ENCODE data around the gene ETFA.
"Not testable (repeated sequence)": the region's sequence is repeated elsewhere in the genome, so short reads cannot be mapped to it uniquely, and the experiment has no call there.

ETFA gene

DNA sequence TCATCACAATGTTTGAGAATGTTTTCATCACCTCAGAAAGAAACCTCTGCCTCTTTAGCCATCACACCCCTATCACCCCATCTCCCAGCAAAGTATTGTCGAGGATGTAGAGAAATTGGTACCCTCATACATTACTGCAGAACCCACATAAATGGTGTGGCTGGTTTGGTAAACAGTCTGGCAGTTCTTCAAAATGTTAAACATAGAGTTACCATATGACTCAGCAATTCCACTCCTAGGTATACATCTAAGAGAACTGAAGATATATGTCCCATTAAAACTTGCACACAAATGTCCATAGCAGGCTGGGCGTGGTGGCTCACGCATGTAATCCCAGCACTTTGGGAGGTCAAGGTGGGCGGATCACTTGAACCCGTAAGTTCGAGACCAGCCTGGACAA, 8.7 kb upstream of the ETFA start:
- H3K9me3 Mint-ChIP-seq = no peaks in the 10 kb centered on the region
- no peak overlapping the region for H3K27ac Mint-ChIP-seq
- H3K27me3 Mint-ChIP-seq = peaks cover 27% of the 10 kb centered on the region
- H3K36me3 Mint-ChIP-seq (ENCODE audit: low read depth) = no peaks in the 10 kb centered on the region
- H3K4me3 Mint-ChIP-seq = no peak overlapping the region
- no peaks in the 10 kb centered on the region for H3K4me1 Mint-ChIP-seq (ENCODE audit: low read depth)

DNA sequence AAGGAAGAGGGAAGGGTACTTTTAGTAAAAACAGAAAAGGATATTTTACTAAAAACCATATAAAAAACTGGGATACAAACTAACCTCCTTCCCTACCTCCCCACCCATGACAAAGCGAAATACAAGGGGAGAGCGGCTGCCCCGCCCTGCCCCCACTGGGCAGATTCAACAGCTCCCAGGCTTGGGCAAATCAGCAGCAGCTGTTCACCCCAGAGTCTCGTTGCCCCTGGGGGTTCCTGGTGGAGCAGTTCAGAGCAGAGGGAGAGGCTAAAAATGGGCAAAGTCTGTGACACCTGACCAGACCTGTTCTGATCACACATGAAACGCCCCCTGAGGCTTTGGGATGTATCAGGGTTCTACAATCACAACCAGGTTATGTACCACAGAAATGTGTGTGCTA, 2.5 kb upstream of the ETFA start:
- Mint-ChIP-seq H3K9me3 (no peaks in the 10 kb centered on the region), H3K27me3 (peaks cover 5% of the 10 kb centered on the region), H3K4me3 (no peak overlapping the region), H3K4me1 (ENCODE audit: low read depth) (peaks cover 27% of the 10 kb centered on the region), H3K27ac (no peak overlapping the region), H3K36me3 (ENCODE audit: low read depth) (peaks cover 5% of the 10 kb centered on the region)

DNA sequence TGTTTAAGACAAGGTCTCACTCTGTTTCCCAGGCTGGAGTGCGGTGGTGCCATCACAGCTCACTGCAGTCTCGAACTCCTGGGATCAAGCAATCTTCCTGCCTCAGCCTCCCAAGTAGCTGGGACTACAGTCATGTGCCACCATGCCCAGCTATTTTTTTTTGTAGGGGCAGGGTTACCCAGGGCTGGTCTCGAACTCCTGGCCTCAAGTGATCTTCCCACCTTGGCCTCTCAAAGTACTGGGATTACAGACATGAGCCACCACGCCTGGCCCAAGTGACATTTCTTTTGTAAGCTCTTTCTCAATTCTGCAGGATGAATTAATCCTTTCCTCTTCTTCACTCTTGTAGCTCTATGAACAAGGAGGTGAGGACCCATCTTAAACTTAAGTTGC, 1.9 kb upstream of the ETFA start:
- H3K9me3 Mint-ChIP-seq, H3K27ac Mint-ChIP-seq, H3K27me3 Mint-ChIP-seq: not testable (repeated sequence)
- Mint-ChIP-seq H3K36me3 (ENCODE audit: low read depth) (peaks cover 10% of the 10 kb centered on the region), H3K4me3 (peak overlapping the region; percentile 91), H3K4me1 (ENCODE audit: low read depth) (peaks cover 32% of the 10 kb centered on the region)

DNA sequence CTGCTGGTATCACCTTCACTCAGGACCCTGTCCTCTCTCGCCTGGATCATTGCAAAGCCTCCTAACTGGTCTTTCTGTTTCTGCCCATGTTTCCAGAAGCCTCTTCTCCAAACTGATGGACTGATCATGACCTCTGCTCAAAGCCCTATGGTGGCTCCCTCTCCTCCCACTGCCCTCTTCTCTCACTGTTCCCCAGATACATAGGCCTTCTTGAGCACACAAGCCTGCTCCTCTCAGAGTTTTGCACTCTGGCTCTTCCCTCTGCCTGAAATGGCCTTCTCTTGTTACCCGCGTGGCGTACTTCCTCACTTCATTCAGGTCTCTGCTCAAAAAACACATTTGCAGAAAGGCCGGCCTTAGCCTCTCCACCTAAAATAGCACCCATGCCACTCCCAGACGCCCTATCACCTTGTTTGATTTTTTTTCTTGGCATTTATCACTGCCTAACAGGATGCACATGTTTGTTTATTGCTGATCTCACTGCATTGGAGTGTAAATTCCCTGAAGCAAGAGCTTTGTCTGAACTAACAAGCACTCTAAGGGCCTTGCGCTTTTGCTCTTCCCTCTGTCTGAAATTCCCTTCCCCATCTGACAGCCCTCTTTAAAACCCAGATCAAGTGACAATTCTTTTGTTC, 1.4 kb upstream of the ETFA start:
- Mint-ChIP-seq H3K36me3 (ENCODE audit: low read depth) (peaks cover 15% of the 10 kb centered on the region), H3K27ac (no peak overlapping the region), H3K4me1 (ENCODE audit: low read depth) (peaks cover 37% of the 10 kb centered on the region), H3K27me3 (peaks cover under 1% of the 10 kb centered on the region), H3K9me3 (no peaks in the 10 kb centered on the region), H3K4me3 (peak overlapping the region; percentile 91)

DNA sequence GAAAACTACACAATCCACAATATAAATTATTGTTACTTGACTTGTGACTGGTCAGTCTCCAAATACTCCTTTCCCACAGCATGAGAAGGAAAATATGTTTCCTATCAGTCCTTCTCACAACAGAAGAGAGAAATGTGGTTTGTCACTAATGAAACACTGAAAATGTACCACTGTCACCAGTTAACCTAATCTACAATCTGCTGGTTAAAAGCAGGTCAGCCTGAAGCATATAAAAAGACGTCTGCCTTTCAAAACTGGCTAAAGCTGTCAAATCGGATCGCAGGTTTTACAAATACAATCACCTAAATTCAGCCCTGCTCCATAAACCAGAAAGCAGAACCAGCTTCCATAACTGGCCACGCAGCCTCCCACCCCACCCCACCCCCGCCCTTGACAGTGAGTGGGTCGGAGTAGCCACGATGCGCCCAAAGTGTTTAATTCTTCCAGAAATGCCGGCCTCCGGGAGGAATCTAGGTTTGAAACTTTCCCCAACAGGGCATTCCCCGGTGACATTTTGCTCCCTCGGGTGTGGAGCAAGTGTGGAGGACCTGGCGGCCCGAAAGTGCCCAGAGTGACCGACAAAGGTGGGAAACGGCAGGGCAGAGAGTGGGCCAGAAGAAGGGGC, 682 bp downstream of the ETFA start:
- H3K4me1 Mint-ChIP-seq (ENCODE audit: low read depth) = peaks cover 48% of the 10 kb centered on the region
- peak overlapping the region; percentile 89 for H3K27ac Mint-ChIP-seq
- no peaks in the 10 kb centered on the region for H3K27me3 Mint-ChIP-seq
- peak overlapping the region; percentile 91 for H3K4me3 Mint-ChIP-seq
- H3K36me3 Mint-ChIP-seq (ENCODE audit: low read depth) = peaks cover 20% of the 10 kb centered on the region
- H3K9me3 Mint-ChIP-seq = no peaks in the 10 kb centered on the region

DNA sequence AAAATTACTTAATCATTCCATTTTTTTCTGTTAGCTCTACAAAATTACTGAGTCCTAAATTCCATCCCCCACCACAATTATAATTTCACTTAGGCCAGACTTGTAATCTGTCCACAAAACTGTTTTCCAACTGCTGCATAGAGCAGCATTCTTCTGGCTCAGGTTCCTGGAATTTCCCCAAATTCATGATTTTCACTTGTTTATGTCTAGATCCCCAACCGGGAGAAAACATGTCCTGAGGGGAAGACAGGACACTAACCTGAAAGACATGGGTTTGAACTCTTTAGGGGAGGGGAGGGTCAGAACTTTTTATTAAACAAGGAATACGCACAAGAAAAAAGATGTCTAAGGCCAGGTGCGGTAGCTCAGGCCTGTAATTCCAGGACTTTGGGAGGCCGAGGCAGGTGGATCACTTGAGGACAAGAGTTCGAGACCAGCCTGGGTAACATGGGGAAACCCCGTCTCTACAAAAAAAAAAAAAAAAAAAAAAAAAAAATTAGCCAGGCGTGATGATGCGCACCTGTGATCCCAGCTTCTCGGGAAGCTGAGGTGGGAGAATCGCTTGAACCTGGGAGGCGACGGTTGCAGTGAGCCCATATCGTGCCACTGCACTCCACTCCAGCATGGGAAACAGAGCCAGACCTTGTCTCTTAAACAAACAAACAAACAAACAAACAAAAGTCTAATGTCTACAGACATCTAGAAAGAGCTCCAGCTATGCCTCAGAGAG, 1.5 kb downstream of the ETFA start:
- Mint-ChIP-seq H3K27me3 (no peaks in the 10 kb centered on the region), H3K4me3 (peak overlapping the region; percentile 91), H3K4me1 (ENCODE audit: low read depth) (peaks cover 50% of the 10 kb centered on the region), H3K9me3 (peaks cover 3% of the 10 kb centered on the region), H3K27ac (no peak overlapping the region), H3K36me3 (ENCODE audit: low read depth) (peaks cover 25% of the 10 kb centered on the region)

DNA sequence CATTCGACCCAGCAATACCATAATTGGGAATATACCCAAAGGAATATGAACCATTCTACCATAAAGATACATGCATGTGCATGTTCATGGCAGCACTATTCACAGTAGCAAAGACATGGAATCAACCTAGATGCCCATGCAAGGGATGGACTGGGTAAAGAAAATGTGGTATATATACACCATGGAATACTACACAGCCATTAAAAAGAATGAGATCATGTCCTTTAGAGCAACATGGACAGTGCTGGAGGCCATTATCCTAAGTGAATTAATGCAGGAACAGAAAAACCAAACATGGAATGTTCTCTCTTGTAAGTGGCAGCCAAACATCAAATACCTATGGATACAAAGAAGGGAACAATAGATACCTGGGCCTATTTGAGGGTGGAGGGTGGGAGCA, 7.4 kb downstream of the ETFA start:
- Mint-ChIP-seq H3K4me1 (ENCODE audit: low read depth) (peaks cover 46% of the 10 kb centered on the region), H3K9me3 (peaks cover 3% of the 10 kb centered on the region), H3K4me3 (no peak overlapping the region), H3K27ac (no peak overlapping the region), H3K27me3 (no peaks in the 10 kb centered on the region), H3K36me3 (ENCODE audit: low read depth) (peaks cover 32% of the 10 kb centered on the region)

DNA sequence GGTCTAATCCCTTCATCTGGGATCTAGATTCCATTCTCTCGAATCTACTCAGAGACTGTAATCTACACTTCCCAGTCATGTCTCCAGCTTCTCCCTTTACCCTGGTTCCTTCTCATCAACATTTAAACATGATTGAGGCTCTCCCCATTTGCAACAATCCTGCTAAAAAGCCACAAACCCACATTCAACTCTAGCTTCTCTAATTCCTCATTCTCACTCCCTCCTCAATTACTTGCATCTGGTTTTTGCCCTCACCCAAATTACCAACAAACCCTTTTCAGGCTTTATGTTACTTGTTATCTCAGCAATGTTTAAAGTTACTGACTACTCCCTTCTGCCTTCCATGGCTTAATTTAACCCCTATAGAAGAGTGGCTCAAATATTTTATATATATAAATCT, 11.5 kb downstream of the ETFA start:
- Mint-ChIP-seq H3K27ac (no peak overlapping the region), H3K27me3 (no peaks in the 10 kb centered on the region), H3K4me3 (no peak overlapping the region), H3K4me1 (ENCODE audit: low read depth) (peaks cover 41% of the 10 kb centered on the region), H3K36me3 (ENCODE audit: low read depth) (peaks cover 19% of the 10 kb centered on the region), H3K9me3 (no peaks in the 10 kb centered on the region)

DNA sequence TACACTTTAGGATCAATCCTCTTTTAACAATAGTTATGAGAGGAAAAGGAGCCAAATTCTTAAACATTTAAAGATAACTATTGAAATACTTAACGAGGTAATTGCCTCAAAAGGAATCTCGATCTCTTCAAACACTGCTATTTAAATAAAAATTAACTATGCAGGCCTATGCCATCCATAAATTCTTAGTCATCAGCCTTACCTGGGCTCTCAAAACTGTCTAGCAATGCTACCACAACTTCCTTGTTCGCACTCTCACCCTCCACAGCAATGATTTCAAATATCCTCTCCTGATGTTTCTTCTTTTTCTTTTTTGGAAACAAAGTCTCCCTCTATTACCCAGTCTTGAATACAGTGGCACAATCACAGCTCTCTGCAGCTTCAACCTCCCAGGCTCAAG, 12.3 kb downstream of the ETFA start:
- Mint-ChIP-seq H3K36me3 (ENCODE audit: low read depth) (peaks cover 16% of the 10 kb centered on the region), H3K27me3 (no peaks in the 10 kb centered on the region), H3K9me3 (no peaks in the 10 kb centered on the region), H3K27ac (no peak overlapping the region), H3K4me1 (ENCODE audit: low read depth) (peaks cover 45% of the 10 kb centered on the region), H3K4me3 (no peak overlapping the region)

DNA sequence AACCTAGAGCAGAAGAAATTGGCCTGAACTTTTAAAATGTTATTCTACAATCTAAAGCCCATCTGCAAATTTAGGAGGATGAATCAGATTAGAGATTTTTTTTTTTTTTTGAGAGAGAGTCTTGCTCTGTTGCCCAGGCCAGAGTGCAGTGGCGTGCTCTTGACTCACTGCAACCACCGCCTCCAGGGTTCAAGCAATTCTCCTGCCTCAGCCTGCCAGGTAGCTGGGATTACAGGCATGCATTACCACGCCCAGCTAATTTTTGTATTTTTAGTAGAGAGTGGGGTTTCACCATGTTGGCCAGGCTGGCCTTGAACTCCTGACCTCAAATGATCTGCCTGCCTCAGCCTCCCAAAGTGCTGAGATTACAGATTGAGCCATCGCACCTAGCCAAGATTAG, 13.3 kb downstream of the ETFA start:
- H3K36me3 Mint-ChIP-seq (ENCODE audit: low read depth) = peaks cover 12% of the 10 kb centered on the region
- H3K4me3 Mint-ChIP-seq, H3K9me3 Mint-ChIP-seq, H3K27ac Mint-ChIP-seq, H3K27me3 Mint-ChIP-seq: not testable (repeated sequence)
- peaks cover 49% of the 10 kb centered on the region for H3K4me1 Mint-ChIP-seq (ENCODE audit: low read depth)

DNA sequence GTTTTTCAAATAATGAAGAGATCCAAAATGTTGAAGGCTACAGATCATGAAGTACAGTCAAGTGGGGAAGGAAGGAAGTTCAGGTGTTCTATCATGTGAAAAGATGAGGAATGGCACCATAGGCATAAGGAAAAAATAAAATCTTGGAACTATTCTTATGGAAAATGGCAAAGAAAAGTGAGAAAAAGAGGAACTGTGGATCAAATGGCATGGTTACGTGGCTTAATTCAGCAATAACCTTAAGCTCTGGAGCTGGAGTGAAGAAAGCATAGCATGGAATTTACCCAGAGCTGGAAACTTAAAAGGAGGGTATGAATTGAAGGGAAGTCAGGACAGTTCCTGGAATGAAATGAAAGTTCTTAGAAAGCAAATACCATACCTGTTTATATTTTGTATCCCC, 14.4 kb downstream of the ETFA start:
- peaks cover 20% of the 10 kb centered on the region for H3K36me3 Mint-ChIP-seq (ENCODE audit: low read depth)
- no peaks in the 10 kb centered on the region for H3K9me3 Mint-ChIP-seq
- no peaks in the 10 kb centered on the region for H3K27me3 Mint-ChIP-seq
- H3K4me1 Mint-ChIP-seq (ENCODE audit: low read depth) = peaks cover 45% of the 10 kb centered on the region
- no peak overlapping the region for H3K27ac Mint-ChIP-seq
- no peak overlapping the region for H3K4me3 Mint-ChIP-seq

DNA sequence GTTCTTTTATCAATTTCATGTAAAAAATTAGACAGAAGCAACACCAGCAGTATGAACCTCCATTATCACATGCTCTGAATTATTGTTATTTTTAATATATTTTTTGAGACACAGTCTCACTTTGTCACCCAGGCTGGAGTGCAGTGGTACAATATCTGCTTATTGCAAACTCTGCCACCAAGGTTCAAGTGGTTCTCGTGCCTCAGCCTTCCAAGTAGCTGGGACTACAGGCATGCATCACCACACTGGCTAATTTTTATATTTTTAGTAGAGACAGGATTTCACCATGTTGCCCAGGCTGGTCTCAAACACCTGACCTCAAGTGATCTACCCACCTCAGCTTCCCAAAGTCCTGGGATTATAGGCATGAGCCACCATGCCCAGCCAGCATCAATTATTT, 16.8 kb downstream of the ETFA start:
- H3K9me3 Mint-ChIP-seq, H3K4me3 Mint-ChIP-seq, H3K27me3 Mint-ChIP-seq, H3K27ac Mint-ChIP-seq: not testable (repeated sequence)
- Mint-ChIP-seq H3K36me3 (ENCODE audit: low read depth) (peaks cover 32% of the 10 kb centered on the region), H3K4me1 (ENCODE audit: low read depth) (peaks cover 39% of the 10 kb centered on the region)

DNA sequence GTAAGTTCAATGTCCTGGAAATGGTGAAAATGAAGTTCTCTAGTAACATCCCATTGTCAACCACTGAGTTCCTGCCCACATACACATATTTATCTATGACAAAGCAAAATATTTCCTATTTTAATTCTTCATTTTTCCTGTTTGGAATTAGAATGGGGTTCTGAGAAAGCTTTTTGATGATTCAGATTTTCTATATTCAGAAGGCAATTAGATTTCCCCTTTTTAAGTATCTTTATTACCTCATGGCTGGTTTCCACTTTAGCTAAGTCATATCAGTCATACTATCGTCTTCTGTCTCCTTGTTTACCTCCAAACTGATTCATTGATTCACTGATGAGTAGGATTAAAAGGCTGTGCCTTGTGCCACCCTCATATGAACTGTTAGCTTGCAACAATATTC, 17.9 kb downstream of the ETFA start:
- Mint-ChIP-seq H3K4me3 (no peak overlapping the region), H3K9me3 (no peaks in the 10 kb centered on the region), H3K36me3 (ENCODE audit: low read depth) (peaks cover 32% of the 10 kb centered on the region), H3K27me3 (no peaks in the 10 kb centered on the region), H3K27ac (peak overlapping the region; percentile 65), H3K4me1 (ENCODE audit: low read depth) (peaks cover 39% of the 10 kb centered on the region)

DNA sequence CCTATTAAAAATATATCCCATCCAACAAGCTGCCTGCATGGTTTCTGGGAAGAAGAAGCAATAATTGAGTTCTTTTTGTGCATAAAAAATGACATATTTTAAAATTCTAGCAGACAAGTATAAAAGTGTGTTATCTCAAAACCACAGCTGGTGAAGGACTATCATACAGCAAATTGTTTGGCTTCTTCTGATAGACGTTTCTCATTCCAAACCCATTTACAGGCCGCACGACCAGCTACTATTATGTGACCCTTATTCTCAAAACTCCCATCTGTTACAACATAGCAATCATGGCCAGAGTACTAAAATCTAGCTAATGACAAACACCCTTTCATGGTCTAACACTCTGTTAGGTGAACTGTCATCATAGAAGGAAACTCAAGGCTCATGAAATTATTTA, 21.7 kb downstream of the ETFA start:
- Mint-ChIP-seq H3K27me3 (no peaks in the 10 kb centered on the region), H3K9me3 (no peaks in the 10 kb centered on the region), H3K27ac (no peak overlapping the region), H3K36me3 (ENCODE audit: low read depth) (peaks cover 53% of the 10 kb centered on the region), H3K4me1 (ENCODE audit: low read depth) (peaks cover 35% of the 10 kb centered on the region), H3K4me3 (no peak overlapping the region)

DNA sequence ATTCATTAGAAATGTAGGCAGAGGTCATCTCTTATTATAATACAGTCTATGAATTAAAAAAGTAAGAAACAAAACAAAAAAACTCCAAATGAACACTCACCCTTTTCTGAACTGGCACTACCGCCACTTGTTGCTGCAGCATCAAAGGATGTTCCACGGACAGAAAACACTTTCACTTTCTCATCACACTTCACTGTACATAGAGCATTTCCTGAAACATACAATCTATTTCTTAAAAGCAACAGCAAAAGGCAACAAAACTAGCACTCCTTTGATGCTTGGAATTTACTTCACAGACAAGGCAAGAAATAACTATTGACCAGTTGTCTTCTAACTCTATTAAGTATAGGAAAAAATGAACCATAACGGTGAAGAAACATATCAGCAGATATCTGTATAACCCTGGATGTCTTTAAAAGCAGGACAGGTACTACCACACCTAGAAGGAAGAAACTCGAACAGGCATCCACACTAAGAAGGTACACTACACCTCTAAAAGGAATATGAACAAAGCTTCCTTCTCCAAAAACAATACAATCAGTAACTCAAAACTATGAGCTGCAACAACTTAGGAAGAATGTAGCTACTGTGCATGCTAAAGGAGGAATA, 24.9 kb downstream of the ETFA start:
- peaks cover 20% of the 10 kb centered on the region for H3K4me1 Mint-ChIP-seq (ENCODE audit: low read depth)
- H3K27ac Mint-ChIP-seq = peak overlapping the region; percentile 80
- H3K4me3 Mint-ChIP-seq = peak overlapping the region; percentile 74
- no peaks in the 10 kb centered on the region for H3K27me3 Mint-ChIP-seq
- no peaks in the 10 kb centered on the region for H3K9me3 Mint-ChIP-seq
- H3K36me3 Mint-ChIP-seq (ENCODE audit: low read depth) = peaks cover 60% of the 10 kb centered on the region

Measured in stimulated activated naive CD8-positive, alpha-beta T cell treated with anti-CD3 and anti-CD28 coated beads, Interleukin-15, Interleukin-2, amounts not matched to agents 100 ng/mL and 50 ng/mL, for 24 hours (primary cell).